Measurements from ENCODE around the gene EPHB2.

The EPHB2 gene

DNA sequence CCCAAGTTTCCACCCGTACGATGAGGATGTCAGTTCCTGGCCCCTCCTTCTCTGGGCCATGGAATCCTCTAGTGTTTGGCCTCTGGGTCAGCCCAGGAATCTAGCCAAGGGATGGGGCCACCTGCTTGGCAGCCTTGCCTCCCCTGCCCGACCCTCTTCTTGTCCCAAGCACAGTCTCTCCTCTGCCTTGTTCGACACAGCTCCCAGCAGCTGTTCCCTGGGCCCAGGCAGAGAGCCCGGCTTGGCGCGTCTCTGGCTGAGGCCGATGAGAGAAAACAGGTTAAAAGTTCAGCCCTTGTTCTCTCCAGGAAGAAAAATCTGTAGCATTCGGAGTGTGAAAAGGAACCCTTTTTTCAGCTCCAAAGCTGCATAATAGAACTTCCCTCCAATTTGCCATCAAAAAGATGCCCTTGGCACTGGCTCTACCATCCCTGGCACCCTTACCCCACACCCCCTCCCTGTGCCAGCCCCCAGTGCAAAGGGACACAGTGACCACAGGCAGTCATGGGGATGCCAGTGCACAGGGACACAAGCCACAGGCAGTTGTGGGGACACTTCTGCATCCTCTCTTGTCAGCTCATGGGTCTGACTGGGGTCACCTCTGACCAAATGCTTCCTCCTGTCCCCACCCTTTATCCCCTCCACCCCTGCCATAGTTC lies 68.4 kb downstream of the EPHB2 start:
- peaks cover 12% of the 10 kb centered on the region for H3K27me3 Mint-ChIP-seq (ENCODE audit: low read depth)
- no peak overlapping the region for H3K4me3 Mint-ChIP-seq
- H3K9me3 Mint-ChIP-seq: no peaks in the 10 kb centered on the region
- H3K36me3 Mint-ChIP-seq (ENCODE audit: low read depth): no peaks in the 10 kb centered on the region
- H3K4me1 Mint-ChIP-seq (ENCODE audit: low read depth): no peaks in the 10 kb centered on the region
- no peak overlapping the region for H3K27ac Mint-ChIP-seq
- DNase-seq (ENCODE audit: low spot score): no peak

DNA sequence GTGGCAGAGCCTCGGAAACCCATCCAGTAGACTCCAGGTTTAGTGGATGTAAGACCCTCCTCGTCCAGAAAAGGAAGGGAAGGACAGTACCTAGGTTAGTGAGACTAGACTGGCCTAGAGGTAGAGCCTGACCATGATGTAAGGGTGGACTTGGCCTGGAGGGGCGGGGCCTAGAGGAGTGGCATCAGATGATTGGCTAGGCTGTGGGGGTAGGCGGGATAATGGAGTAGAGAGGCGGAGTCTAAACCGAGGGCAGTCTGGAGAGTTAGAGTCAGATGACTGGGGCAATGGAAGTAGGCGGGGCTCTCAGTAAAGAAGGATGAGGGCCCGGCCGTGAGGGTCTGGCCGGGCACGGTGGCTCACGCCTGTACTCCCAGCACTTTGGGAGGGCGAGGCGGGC lies 70.1 kb downstream of the EPHB2 start:
- H3K9me3 Mint-ChIP-seq: no peaks in the 10 kb centered on the region
- no peaks in the 10 kb centered on the region for H3K4me1 Mint-ChIP-seq (ENCODE audit: low read depth)
- no peak overlapping the region for H3K4me3 Mint-ChIP-seq
- H3K27me3 Mint-ChIP-seq (ENCODE audit: low read depth): peaks cover 12% of the 10 kb centered on the region
- no peak for DNase-seq (ENCODE audit: low spot score)
- no peak overlapping the region for H3K27ac Mint-ChIP-seq
- no peaks in the 10 kb centered on the region for H3K36me3 Mint-ChIP-seq (ENCODE audit: low read depth)

DNA sequence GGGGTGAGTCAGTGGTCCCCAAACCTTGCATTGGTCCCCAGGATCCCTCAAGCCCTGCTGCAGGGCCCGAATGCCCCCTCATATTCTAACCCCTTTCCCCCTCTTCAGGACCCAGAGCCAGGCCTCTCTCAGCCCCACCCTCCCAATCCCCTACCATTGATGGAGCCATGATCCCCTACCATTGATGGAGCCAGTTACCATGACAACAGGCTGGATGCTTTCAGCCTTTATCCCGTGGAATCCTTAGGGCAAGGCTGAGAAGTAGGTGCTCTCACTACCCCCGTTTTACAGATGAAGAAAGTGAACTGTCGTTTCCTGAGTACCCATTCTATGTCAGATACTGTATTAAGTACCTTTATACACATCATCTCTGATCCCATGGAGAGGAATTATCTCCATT lies 70.8 kb downstream of the EPHB2 start:
- H3K9me3 Mint-ChIP-seq: no peaks in the 10 kb centered on the region
- no peaks in the 10 kb centered on the region for H3K4me1 Mint-ChIP-seq (ENCODE audit: low read depth)
- DNase-seq (ENCODE audit: low spot score): no peak
- H3K4me3 Mint-ChIP-seq: no peak overlapping the region
- no peak overlapping the region for H3K27ac Mint-ChIP-seq
- H3K36me3 Mint-ChIP-seq (ENCODE audit: low read depth): no peaks in the 10 kb centered on the region
- peaks cover 8% of the 10 kb centered on the region for H3K27me3 Mint-ChIP-seq (ENCODE audit: low read depth)

DNA sequence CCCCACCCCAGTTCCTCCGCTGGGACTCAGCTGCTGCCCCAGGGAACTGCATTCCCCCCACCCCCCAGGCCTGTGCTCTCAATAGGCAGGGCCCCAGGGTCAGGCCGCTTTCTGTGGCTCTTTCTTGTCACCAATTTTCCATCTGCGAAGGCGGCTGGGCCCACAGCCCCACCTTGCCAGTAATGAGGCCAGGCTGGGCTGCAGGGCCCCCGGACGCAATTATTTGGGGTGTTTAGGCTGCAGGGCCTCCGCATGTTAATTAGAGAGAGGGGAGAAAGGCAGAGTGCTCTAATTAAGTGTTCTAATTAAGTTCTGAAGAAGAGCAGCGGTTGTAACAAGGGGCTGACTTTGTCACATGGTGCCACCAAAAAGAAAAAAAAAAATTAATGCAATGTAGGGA lies 71.8 kb downstream of the EPHB2 start:
- Mint-ChIP-seq H3K4me1 (ENCODE audit: low read depth) (no peaks in the 10 kb centered on the region), H3K36me3 (ENCODE audit: low read depth) (no peaks in the 10 kb centered on the region), H3K27me3 (ENCODE audit: low read depth) (peaks cover 6% of the 10 kb centered on the region), H3K9me3 (no peaks in the 10 kb centered on the region), H3K4me3 (no peak overlapping the region), H3K27ac (no peak overlapping the region)
- no peak for DNase-seq (ENCODE audit: low spot score)

DNA sequence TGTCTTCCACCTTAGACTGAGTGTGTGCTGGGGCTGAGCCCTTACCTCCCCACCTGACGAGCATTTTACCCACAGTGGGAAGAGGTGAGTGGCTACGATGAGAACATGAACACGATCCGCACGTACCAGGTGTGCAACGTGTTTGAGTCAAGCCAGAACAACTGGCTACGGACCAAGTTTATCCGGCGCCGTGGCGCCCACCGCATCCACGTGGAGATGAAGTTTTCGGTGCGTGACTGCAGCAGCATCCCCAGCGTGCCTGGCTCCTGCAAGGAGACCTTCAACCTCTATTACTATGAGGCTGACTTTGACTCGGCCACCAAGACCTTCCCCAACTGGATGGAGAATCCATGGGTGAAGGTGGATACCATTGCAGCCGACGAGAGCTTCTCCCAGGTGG lies 73.7 kb downstream of the EPHB2 start:
- Mint-ChIP-seq H3K27me3 (ENCODE audit: low read depth) (peaks cover 6% of the 10 kb centered on the region), H3K36me3 (ENCODE audit: low read depth) (no peaks in the 10 kb centered on the region), H3K4me3 (no peak overlapping the region), H3K27ac (no peak overlapping the region), H3K4me1 (ENCODE audit: low read depth) (no peaks in the 10 kb centered on the region), H3K9me3 (no peaks in the 10 kb centered on the region)
- no peak for DNase-seq (ENCODE audit: low spot score)

DNA sequence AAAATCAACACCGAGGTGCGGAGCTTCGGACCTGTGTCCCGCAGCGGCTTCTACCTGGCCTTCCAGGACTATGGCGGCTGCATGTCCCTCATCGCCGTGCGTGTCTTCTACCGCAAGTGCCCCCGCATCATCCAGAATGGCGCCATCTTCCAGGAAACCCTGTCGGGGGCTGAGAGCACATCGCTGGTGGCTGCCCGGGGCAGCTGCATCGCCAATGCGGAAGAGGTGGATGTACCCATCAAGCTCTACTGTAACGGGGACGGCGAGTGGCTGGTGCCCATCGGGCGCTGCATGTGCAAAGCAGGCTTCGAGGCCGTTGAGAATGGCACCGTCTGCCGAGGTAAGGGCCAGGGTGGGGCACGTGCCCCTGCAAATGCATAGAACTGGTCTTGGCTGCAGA lies 74.1 kb downstream of the EPHB2 start:
- no peak overlapping the region for H3K27ac Mint-ChIP-seq
- no peak for DNase-seq (ENCODE audit: low spot score)
- H3K4me3 Mint-ChIP-seq: no peak overlapping the region
- peaks cover 6% of the 10 kb centered on the region for H3K27me3 Mint-ChIP-seq (ENCODE audit: low read depth)
- H3K36me3 Mint-ChIP-seq (ENCODE audit: low read depth): no peaks in the 10 kb centered on the region
- H3K9me3 Mint-ChIP-seq: no peaks in the 10 kb centered on the region
- H3K4me1 Mint-ChIP-seq (ENCODE audit: low read depth): no peaks in the 10 kb centered on the region

DNA sequence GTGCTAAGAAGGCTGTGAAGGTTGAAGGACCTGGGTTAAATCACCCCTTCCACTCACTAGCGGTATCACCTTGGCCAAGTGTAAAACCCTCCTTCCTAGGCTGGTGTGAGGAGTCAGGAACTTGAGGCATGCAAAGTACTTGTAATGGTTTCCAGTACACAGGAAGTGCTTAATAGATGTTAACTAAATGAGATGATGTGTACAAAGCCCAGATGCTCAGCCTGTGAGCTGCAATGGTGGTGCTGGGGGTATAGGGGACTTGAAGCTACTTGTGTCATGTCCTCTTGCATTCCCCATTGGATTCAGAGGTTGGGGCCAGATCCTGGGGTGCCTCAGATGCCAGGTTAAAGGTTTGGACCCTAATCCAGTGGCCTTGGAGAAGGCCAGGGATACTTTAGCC lies 75.5 kb downstream of the EPHB2 start:
- H3K4me3 Mint-ChIP-seq: no peak overlapping the region
- no peaks in the 10 kb centered on the region for H3K9me3 Mint-ChIP-seq

DNA sequence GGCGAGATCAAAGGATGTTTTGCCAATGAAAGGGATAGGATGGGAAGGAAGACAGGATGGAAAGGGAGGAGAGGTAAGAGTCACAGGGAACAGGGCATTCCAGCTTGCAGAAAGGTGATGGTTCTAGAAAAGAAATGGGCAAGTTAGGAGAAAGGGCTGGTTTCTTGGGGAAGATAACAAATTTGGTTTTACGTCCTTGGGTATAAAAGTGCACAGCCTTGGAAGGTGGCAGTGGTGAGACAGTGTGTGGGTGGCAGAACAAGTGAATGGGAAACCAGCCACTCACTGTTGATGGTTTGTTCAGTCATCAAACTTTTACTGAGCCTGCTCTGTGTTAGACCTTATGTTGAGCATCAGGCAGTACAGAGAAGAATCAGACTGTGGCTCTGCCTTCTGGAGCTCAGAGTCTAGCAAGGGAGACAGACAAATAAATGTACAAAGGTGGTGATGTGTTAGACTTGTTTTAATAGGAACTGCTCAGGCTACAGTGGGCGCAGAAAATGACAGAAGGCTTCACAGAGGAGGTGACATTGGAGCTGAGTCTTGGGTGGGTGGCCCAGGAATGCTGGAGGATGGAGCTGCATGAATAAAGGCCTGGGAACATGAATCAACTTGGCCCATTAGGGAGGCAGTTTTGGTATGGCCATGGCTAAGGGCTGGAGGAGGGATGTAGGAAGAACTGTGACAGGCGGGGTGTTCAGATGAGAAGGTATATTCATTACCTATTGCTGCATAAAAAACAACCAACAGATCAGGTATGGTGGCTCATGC lies 76.3 kb downstream of the EPHB2 start:
- Mint-ChIP-seq H3K4me1 (ENCODE audit: low read depth) (no peaks in the 10 kb centered on the region), H3K9me3 (no peaks in the 10 kb centered on the region), H3K27ac (no peak overlapping the region), H3K36me3 (ENCODE audit: low read depth) (no peaks in the 10 kb centered on the region), H3K4me3 (no peak overlapping the region), H3K27me3 (ENCODE audit: low read depth) (peaks cover 6% of the 10 kb centered on the region)
- DNase-seq (ENCODE audit: low spot score): no peak

More for the DNA sequence above, 75.5 kb downstream of the EPHB2 start:
- Mint-ChIP-seq H3K27me3 (ENCODE audit: low read depth) (peaks cover 6% of the 10 kb centered on the region), H3K4me1 (ENCODE audit: low read depth) (no peaks in the 10 kb centered on the region), H3K36me3 (ENCODE audit: low read depth) (no peaks in the 10 kb centered on the region), H3K27ac (no peak overlapping the region)
- no peak for DNase-seq (ENCODE audit: low spot score)

DNA sequence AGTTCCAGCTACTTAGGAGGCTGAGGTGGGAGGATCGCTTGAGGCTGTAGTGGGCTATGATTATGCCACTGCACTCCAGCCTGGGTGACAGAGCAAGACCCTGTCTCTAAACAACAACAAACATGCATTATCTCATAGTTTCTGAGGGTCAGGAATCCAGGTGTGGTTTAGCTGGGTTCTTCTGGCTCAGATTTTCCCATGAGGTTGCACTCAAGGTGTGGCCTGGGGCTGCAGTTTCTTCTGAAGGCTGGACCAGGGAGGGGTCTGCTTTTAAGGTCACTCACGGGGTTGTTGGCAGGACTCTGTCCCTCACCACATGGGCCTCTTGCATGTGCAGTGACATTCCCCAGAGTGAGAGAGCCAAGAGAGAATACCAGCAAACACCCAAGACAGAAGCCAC lies 77.0 kb downstream of the EPHB2 start:
- Mint-ChIP-seq H3K27me3 (ENCODE audit: low read depth) (peaks cover 6% of the 10 kb centered on the region), H3K36me3 (ENCODE audit: low read depth) (no peaks in the 10 kb centered on the region), H3K27ac (no peak overlapping the region), H3K4me1 (ENCODE audit: low read depth) (no peaks in the 10 kb centered on the region), H3K9me3 (no peaks in the 10 kb centered on the region), H3K4me3 (no peak overlapping the region)
- no peak for DNase-seq (ENCODE audit: low spot score)

DNA sequence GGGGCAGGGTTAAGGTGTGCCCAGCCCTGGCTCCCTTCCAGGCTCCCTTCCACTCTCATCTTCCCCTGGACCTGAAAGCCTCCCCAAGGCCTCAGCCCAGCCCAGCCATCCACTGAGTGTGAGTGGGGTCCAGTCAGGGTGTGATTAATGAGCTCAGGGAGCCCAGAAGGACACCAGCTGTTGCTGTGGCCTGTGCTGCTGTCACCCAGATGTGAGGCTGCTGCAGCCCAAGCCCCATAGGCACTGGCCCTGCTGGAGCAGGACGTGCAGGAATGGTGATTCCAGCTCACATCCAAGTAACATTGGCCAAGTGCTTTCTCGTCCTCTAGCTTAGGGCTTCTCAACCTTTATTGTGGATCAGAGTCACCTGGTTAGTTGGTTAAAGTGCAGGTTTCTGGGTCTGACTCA lies 77.6 kb downstream of the EPHB2 start:
- H3K27ac Mint-ChIP-seq: no peak overlapping the region
- no peaks in the 10 kb centered on the region for H3K9me3 Mint-ChIP-seq
- no peak overlapping the region for H3K4me3 Mint-ChIP-seq
- peaks cover 6% of the 10 kb centered on the region for H3K27me3 Mint-ChIP-seq (ENCODE audit: low read depth)
- H3K4me1 Mint-ChIP-seq (ENCODE audit: low read depth): no peaks in the 10 kb centered on the region
- H3K36me3 Mint-ChIP-seq (ENCODE audit: low read depth): no peaks in the 10 kb centered on the region
- no peak for DNase-seq (ENCODE audit: low spot score)

DNA sequence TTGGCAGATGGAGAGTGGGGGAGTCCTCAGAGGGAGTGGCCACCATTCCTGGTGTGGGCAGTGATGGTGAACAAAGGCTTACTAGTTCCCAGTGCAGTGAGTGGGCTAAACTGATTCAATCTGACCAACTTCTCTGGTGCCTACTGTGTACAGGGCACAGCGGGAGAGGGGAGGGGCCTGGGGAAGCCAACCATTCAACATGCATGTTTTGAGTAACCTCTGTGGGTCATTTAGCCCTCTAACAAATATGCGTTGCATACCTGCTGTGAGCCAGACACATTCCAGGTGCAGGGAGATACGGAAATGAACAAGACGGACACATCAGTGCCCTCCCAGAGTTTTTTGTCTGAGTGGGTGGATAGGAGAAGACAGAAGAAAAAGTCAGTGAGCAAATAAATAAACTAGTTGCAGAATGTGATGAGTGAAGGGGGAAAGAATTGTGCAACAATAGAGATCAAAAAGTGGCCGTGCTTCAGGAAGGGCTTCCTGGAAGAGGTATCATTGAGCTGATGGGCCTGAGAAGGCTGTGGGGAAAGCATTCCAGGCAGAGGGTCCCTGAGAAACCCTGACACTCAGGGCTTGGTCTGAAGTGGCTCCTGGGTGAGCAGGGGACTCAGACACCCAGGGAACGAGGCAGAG lies 78.8 kb downstream of the EPHB2 start:
- no peak overlapping the region for H3K4me3 Mint-ChIP-seq
- no peak for DNase-seq (ENCODE audit: low spot score)

DNA sequence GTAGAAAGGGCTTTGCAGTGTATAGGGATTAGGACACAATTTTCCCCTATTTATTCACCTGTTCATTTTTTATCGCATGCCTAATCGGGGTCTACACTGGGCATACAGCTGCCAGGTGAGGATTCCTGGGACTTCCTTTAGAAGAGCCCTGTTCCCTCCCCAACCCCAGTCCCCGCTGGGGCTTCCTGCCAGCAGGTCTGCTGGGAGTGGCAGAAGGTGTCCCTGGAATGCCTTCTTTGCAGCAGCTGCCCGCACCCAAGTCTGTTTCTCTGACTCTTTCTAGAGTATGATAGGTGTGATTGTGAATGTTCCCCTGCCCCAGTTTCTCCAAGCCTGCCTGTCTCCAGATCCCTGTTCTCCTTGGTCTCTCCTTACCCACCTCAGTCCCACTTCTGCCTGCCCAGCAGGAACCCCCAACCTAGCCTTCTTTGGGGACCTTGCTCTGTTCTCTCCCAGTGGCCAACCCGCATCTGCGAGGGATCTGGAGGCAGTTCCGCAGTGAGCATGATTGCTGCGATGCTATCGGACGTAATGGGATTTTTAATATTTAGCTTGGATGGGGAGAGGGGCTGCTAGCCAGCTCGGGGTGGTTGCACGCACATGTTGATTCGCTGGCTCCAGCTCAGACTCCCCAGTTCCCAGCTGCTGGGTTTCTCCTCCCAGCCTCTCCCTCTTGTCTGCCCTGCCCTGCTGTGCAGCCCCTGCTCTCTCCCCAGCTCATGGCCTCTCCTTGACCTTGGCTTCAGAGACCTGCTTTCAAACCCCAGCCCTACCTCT lies 79.8 kb downstream of the EPHB2 start:
- Mint-ChIP-seq H3K27ac (no peak overlapping the region), H3K9me3 (no peaks in the 10 kb centered on the region), H3K27me3 (ENCODE audit: low read depth) (peaks cover 6% of the 10 kb centered on the region), H3K36me3 (ENCODE audit: low read depth) (no peaks in the 10 kb centered on the region), H3K4me1 (ENCODE audit: low read depth) (no peaks in the 10 kb centered on the region), H3K4me3 (no peak overlapping the region)
- no peak for DNase-seq (ENCODE audit: low spot score)

More for the DNA sequence above, 78.8 kb downstream of the EPHB2 start:
- Mint-ChIP-seq H3K27ac (no peak overlapping the region), H3K36me3 (ENCODE audit: low read depth) (no peaks in the 10 kb centered on the region), H3K4me1 (ENCODE audit: low read depth) (no peaks in the 10 kb centered on the region), H3K9me3 (no peaks in the 10 kb centered on the region), H3K27me3 (ENCODE audit: low read depth) (peaks cover 6% of the 10 kb centered on the region)

DNA sequence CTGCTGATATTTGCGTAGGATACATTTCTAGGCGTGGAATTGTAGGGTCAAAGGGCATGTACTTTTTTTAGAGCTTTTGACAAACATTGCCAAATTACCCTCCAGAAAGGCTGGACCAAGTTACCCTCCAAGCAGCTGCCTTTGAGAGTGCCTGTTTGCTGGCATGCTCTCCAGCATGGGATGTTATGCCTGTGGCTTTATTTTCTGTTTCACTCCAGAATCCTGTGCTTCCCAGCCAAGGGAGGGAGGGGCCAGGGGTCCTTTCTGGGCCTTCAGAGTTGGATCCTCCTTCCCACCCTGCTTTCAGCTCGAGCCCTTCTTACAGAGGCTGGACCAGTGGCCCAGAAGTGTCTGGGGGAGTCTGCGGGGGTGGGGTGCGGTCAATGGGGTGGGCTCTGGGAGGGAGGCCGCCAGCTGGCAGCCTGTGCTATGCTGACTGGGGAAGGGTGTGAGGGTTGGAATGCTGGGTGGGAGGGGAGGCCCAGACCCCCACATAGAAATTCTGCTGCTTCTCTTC lies 81.2 kb downstream of the EPHB2 start:
- Mint-ChIP-seq H3K27ac (no peak overlapping the region), H3K4me1 (ENCODE audit: low read depth) (no peaks in the 10 kb centered on the region), H3K9me3 (no peaks in the 10 kb centered on the region), H3K27me3 (ENCODE audit: low read depth) (peaks cover 3% of the 10 kb centered on the region), H3K4me3 (no peak overlapping the region), H3K36me3 (ENCODE audit: low read depth) (no peaks in the 10 kb centered on the region)
- no peak for DNase-seq (ENCODE audit: low spot score)

Measured in T-helper 2 cell treated with Interferon-gamma antibody and Interleukin-4, amounts not matched to agents 5 μg/mL and 100 μg/mL, for 36 hours (primary cell).